Measurements from ENCODE around the gene MGRN1.

- TF ChIP-seq CTCF (IDR thresholded peaks at IDR 0.05; ENCODE audit: borderline replicate concordance, extremely low read depth, low read length, poor library complexity, severe bottlenecking) (no peak), EZH2 (IDR thresholded peaks at IDR 0.05; ENCODE audit: borderline replicate concordance, low read depth, low read length, severe bottlenecking) (no peak)
These were observed 82.2 kb downstream of the MGRN1 start for GRCh38 chr16:4706871-4707270.
